HG03064 (cell line): ENCODE results near the gene RAB40A.
"Not testable (repeated sequence)": the region's sequence is repeated elsewhere in the genome, so short reads cannot be mapped to it uniquely, and the experiment has no call there.

Experiments
- ATAC-seq: cut with Tn5 transposase; IDR thresholded peaks from one replicate; pipeline ENCODE4 v1.9.1; 2021; ENCODE audit warnings: low read depth; ENCODE audit not compliant: unreplicated experiment

The RAB40A gene

GRCh38 chrX:103529550-103529949 is 10.3 kb upstream of the RAB40A start:
- no peak for ATAC-seq

- ATAC-seq: no peak
Measured at GRCh38 chrX:103524747-103525146, 5.5 kb upstream of the RAB40A start.

GRCh38 chrX:103523605-103524004 is 4.3 kb upstream of the RAB40A start:
- ATAC-seq: no peak

- ATAC-seq: no peak
Measured at GRCh38 chrX:103520386-103520785, 1.1 kb upstream of the RAB40A start.

- ATAC-seq: no peak
Measured at GRCh38 chrX:103518571-103518970, 718 bp downstream of the RAB40A start.

- no peak for ATAC-seq
Measured at GRCh38 chrX:103517246-103517645, 2.0 kb downstream of the RAB40A start.

GRCh38 chrX:103513476-103514108 is 5.7 kb downstream of the RAB40A start:
- ATAC-seq: no peak

- no peak for ATAC-seq
Measured at GRCh38 chrX:103513067-103513466, 6.2 kb downstream of the RAB40A start.

GRCh38 chrX:103510031-103510430 is 9.3 kb downstream of the RAB40A start:
- ATAC-seq: no peak

GRCh38 chrX:103503853-103504207 is 15.5 kb downstream of the RAB40A start:
- no peak for ATAC-seq

- no peak for ATAC-seq
Measured at GRCh38 chrX:103503163-103503852, 16.0 kb downstream of the RAB40A start.

- ATAC-seq: no peak
Measured at GRCh38 chrX:103498786-103499185, 20.5 kb downstream of the RAB40A start.

- no peak for ATAC-seq
Measured at GRCh38 chrX:103495786-103496185, 23.5 kb downstream of the RAB40A start.

- ATAC-seq: not testable (repeated sequence)
Measured at GRCh38 chrX:103493578-103493977, 25.7 kb downstream of the RAB40A start.

GRCh38 chrX:103489733-103490132 is 29.6 kb downstream of the RAB40A start:
- not testable (repeated sequence) for ATAC-seq

GRCh38 chrX:103488794-103489193 is 30.5 kb downstream of the RAB40A start:
- ATAC-seq: no peak

- ATAC-seq: no peak
Measured at GRCh38 chrX:103488332-103488731, 31.0 kb downstream of the RAB40A start.

GRCh38 chrX:103483720-103484119 is 35.6 kb downstream of the RAB40A start:
- ATAC-seq: no peak

GRCh38 chrX:103480526-103480925 is 38.8 kb downstream of the RAB40A start:
- ATAC-seq: no peak

- ATAC-seq: no peak
Measured at GRCh38 chrX:103477496-103477895, 41.8 kb downstream of the RAB40A start.

GRCh38 chrX:103475381-103475780 is 43.9 kb downstream of the RAB40A start:
- ATAC-seq: no peak

GRCh38 chrX:103469977-103470376 is 49.3 kb downstream of the RAB40A start:
- not testable (repeated sequence) for ATAC-seq
